GM12872 (cell line): ENCODE data around the gene CHRNA4.

Source experiments
- CTCF ChIP-seq: IDR thresholded peaks from 3 replicates; pipeline ENCODE4 v1.5.1; 2011; ENCODE audit warnings: low read depth, mild to moderate bottlenecking, low read length, moderate library complexity; ENCODE audit not compliant: insufficient read depth

CHRNA4 gene

GRCh38 chr20:63319164-63320040 lies 41.7 kb downstream of the CHRNA4 start:
- TF ChIP-seq CTCF = no peak

GRCh38 chr20:63318391-63319163 lies 42.6 kb downstream of the CHRNA4 start:
- TF ChIP-seq CTCF = no peak

GRCh38 chr20:63317601-63318291 lies 43.4 kb downstream of the CHRNA4 start:
- TF ChIP-seq CTCF = no peak

GRCh38 chr20:63317061-63317460 lies 44.1 kb downstream of the CHRNA4 start:
- TF ChIP-seq CTCF = no peak

- TF ChIP-seq CTCF = no peak
Measured at GRCh38 chr20:63316502-63316921, 44.6 kb downstream of the CHRNA4 start.

- TF ChIP-seq CTCF = no peak
Measured at GRCh38 chr20:63315731-63316491, 45.2 kb downstream of the CHRNA4 start.

GRCh38 chr20:63315240-63315689 lies 45.9 kb downstream of the CHRNA4 start:
- no peak for TF ChIP-seq CTCF
